HCEC 1CT (cell line): Measurements from ENCODE around the gene TRPC6.
"Not testable (repeated sequence)": the region's sequence is repeated elsewhere in the genome, so short reads cannot be mapped to it uniquely, and the experiment has no call there.

Experiments
- DNase-seq: peaks from one replicate; pipeline ENCODE4 v3.0.0-alpha.2; 2017

The TRPC6 gene

DNA sequence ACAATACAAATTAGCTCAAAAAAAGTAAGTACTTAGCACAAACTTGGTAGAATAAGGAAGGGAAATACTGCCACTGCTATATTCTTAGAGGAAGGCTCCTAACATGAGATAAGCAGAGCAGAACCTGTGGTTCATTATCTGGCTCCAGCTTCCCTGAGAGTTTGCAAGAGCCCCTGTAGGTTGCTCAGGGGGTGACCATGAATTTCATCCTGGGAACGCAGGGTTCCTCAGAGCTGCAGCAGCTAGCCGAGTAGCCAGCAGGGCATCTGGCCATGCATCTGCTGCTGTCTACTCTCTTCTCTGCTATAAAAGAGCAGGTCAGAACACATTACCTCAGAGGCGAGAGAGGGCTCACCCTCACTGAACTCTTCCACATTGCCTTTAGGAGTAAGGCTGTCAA is 67.3 kb downstream of the TRPC6 start:
- no peak for DNase-seq

DNA sequence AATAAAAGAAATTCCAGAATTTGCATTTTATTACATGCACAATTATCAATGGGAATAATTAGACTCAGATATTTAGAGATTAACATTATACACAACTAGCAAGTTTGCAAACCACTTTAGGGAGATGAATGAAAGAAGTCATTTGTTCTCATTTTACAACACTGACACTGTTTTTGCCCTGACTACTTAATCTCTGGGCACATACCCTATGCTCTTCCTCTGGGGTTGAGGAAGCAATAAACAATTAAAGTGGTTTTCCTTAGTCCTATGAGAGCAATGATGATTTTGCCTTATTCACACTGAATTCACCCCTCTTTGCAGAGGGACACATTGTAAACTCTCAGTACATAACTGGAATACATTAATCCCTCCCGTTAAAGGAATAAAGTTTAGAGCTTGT is 72.7 kb downstream of the TRPC6 start:
- DNase-seq = no peak

DNA sequence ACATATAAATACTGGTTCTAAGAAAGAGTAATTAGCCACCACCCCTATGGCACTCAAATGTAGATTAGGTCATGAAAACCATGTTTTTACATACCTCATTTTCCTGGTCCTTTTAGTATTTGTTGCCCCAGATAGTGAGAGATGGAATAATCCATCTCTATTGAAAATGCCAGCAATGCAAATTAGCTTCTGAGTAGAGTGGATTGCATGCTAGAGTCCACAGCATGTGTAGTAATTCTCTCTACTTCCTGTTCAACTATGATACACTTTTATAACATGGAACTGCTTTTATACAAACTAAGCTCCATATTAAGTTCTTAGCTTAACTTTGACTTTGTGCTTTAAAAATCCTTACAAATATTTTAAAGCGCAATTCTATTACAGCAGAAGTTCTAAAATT is 73.2 kb downstream of the TRPC6 start:
- no peak for DNase-seq

GRCh38 chr11:101509922-101510321 is 73.9 kb downstream of the TRPC6 start:
- no peak for DNase-seq

GRCh38 chr11:101508370-101508769 is 75.4 kb downstream of the TRPC6 start:
- no peak for DNase-seq

DNA sequence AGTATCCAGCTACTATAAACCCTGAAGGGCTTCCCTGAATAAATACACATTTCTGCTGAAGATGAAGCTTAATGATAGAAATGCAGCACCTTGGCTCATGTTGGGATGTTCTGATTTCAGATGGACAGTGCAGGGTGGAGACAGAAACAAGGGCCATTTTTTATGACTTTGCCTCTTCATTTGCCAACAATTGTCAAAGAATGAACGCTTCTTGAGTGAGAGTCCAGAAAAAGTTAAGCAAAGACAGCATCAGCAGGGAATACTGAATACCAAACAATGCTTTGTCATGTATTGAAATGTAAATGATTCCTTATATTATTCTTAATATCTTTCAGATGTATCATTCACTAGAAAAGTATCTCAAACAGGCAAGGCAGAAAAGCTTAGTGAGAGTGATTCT is 84.9 kb downstream of the TRPC6 start:
- no peak for DNase-seq

DNA sequence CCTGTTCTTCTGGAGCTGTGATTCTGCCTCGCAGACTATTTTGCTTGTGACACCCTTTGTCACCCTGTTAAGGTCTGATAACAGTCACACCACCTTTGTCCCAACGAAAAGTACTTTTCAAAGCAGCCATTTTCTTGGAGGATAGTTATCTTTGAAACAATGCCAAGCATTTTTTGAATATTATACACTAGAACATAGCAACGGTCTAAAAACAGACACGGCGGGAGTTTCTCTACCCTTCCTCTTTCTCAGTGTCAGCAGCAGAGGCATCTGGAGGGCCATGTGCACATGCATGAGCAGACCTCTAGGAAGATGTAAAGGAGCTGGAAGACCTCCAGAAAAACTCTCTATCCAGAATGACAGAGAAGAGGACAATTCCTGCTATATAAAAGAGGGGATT is 86.5 kb downstream of the TRPC6 start:
- no peak for DNase-seq

- DNase-seq = peak; percentile 94
These were observed 96.0 kb downstream of the TRPC6 start for GRCh38 chr11:101487775-101488174.

DNA sequence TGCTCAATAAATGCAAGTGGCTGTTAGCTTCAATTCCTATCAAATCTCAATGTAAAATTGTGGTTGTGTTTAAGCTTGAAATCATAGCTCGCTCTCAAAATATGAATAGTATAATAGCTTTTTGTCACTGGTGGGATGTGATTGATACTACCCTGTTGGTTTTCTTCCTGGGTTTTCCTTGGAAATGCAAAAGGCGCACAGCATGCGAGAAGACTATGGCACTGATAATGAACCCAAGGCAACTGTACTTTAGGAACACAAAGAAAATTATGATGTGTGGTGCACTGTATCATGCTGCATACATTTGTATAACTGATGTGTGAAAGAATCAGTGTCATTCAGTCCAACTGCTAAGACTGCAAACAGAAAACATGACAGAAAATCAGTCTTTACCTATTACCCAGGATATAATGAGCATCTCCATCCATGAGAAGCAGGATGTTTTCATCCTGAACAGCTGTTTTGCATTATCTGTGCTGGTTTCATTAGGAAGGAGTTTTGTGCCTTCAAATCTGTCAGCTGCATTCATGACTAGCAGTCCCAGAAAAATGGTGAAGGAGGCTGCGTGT is 101.2 kb downstream of the TRPC6 start:
- no peak for DNase-seq

DNA sequence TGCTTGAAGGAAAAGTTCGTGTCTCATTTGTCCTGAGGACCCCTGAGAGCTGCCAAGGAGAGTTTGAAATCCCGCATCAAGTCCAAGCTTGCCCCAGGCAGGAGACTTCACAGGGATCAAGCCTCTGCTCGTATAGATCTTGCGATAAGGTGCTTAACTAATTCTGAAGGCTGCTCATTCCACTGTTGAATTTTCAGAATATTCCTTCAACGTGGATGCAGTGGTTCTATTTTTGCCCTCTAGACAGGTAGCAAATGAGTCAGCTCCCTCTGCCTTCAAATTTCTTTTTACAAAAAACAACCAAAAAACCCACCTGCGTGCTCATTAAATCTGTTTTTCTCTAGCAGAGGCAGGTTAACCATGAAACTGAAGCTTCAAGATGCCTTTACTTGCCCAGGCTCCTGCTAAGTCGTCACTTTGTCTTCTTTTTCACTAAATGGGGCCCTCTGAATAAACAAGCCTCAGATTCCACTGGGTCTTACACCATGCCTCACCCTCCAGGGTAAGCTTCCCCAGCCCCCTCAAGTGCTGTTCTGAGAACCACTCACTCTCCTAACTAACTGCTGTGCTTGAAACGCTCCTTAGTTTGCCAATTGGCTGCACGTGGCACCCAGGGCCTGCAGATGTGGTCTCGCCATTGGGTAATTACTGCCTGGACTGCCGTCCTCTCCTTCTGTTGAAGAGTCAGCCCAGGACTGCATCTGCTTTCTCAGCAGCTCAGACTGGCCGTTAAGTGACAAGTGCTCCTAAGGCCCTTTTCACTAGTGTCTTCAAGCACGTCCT is 105.0 kb downstream of the TRPC6 start:
- DNase-seq = no peak

DNA sequence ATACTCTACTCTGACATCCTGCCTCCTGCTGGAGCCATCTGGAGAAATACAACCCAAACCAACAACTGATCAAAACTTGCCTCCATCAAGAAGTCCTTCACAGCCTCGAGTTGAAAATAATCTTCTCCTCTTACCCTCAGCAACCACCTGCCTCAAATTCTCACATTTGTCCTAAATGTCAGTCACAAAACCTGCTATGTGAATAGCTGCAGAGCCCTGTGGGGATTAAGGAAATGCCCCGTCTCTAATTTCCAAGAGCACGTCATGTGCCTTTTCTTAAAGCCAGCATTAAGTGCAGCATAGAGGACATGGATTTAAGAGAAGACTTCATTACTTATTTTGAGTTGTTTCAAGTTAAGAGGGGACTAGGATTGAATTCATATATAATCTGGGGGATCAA is 105.9 kb downstream of the TRPC6 start:
- DNase-seq = no peak

GRCh38 chr11:101476191-101476590 is 107.6 kb downstream of the TRPC6 start:
- DNase-seq = no peak

DNA sequence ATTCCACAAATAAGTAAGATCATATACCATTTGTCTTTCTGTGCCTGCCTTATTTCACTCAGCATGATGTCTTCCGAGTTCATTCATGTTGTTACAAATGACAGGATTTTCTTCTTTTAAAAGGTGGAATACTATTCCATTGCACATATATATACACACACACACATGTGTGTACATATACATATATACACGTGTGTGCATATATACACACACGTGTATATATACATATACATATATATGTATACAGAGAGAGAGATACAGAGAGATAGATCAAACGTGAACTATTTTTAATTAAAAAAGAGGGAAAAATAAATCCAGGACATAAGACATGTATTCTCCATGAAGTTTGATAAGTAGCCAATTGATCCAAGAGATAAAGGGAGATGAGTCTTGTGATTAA is 108.1 kb downstream of the TRPC6 start:
- no peak for DNase-seq

GRCh38 chr11:101474666-101475065 is 109.1 kb downstream of the TRPC6 start:
- DNase-seq = no peak

DNA sequence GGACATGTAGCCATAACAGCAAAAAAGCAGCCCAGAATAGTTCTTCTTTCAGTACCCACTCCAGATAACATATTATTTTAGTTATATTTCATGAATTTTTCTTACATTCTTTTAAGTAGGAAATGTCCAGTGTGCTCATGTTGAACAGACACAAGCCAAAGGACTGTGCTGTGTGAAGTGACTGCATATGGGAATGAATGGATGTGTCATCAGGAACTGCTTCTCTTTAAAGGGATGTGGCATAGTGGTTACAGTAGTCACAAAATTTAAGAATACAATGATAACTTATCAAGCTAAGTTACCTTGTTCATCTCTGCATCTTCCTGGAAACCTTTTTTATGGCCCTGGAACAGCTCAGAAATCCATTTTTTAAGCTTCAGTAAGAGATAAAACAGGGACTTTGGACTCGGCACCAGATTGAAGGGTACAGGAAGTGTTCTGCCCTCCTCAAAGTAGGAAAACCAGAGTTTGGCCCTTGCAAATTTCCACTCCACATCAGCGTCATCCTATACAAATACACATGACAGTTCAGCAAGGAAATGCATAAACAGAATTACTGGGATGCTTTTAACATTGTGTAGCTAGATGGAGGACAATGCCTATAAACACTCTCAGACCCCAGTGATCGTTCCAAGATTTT is 112.8 kb downstream of the TRPC6 start:
- DNase-seq = peak; percentile 49

GRCh38 chr11:101470419-101470818 is 113.4 kb downstream of the TRPC6 start:
- peak; percentile 25 for DNase-seq

GRCh38 chr11:101466352-101466751 is 117.5 kb downstream of the TRPC6 start:
- no peak for DNase-seq

DNA sequence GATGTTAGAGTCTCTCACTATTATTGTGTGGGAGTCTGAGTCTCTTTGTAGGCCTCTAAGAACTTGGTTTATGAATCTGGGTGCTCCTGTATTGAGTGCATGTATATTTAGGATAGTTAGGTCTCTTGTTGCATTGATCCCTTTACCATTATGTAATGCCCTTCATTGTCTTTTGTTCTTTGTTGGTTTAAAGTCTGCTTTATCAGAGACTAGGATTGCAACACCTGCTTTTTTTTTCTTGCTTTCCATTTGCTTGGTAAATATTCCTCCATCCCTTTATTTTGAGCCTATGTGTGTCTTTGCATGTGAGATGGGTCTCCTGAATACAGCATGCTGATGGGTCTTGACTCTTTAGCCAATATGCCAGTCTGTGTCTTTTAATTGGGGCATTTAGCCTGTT is 119.4 kb downstream of the TRPC6 start:
- not testable (repeated sequence) for DNase-seq

- no peak for DNase-seq
These were observed 124.8 kb downstream of the TRPC6 start for GRCh38 chr11:101459020-101459419.

DNA sequence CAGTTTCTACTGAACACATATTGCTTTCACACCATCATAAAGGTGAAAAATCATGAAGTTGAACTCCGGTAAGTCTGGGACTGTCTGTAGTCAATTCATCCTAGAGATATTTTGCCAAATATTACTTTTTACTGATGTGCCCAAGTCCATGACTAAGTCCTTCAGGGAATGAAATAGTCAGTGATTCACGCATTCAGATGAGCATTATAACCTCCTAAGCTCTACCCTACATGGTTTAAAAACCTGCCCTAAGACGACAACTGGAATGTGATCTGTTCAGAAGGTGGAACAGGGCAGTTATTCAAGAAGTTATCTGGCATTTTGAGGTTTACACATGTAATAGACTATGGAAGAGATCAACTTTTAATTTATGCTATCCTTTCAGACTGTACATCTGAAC is 125.6 kb downstream of the TRPC6 start:
- DNase-seq = peak; percentile 52

DNA sequence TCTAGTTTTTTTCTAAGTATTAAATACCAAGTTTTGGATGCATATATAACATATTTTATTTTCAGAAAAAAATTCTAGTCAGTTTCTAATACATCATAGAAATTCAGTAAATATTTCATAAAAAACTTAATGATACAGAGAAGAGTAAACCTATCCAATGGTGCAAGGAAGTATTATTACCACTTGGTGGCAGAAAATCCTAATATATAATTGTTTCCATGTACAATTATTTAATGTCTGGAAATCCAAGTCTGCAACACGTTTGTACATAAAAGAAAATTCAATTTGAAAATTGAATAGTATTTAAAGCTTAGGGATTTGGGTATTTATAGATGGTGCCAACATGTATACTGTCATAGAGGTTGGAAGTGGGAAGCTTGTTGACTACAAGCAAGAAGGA is 127.0 kb downstream of the TRPC6 start:
- peak; percentile 44 for DNase-seq

DNA sequence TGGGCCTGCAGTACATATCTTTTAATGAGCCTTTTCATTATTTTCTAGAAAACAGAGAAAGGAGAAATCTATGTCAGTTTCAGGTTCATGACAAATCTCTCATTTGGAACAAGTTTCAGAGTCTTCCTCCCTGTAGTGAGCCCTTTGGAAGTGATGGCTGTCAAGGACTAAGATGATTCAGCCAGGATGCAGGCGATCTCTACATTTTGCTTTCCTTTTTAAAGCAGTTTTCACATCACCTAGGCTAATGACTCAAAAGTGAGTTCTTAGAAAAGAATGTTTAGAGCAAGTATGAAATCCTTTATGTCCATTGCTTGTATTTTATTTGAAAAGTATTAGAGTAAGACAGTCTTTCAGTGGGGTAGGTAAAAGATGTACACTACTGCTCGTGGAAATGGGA is 130.1 kb downstream of the TRPC6 start:
- peak; percentile 51 for DNase-seq

- no peak for DNase-seq
These were observed 134.8 kb downstream of the TRPC6 start for GRCh38 chr11:101448881-101449442.

GRCh38 chr11:101446726-101447125 is 137.1 kb downstream of the TRPC6 start:
- no peak for DNase-seq
